Transverse colon (tissue), 4 donors: ENCODE data around the gene RNF17. TPM values are rescaled to one million over a fixed set of nuclear protein-coding genes. Genes with fewer than 3 reads are reported as not detected.

Experiments
- DNase-seq: peaks from one replicate; pipeline ENCODE4 v3.0.0-alpha.2; 2019
- H3K27ac ChIP-seq, 4 donors: fragments of 200-600 bp; sonication (generic); 2 replicates each; pipeline ENCODE4 v1.5.1; 2016 to 2018; ENCODE audit warnings: inconsistent platforms in 4 of 4
- H3K27me3 ChIP-seq: fragments of 200-600 bp; sonication (generic); 2 replicates; pipeline ENCODE4 v1.5.1; 2017; ENCODE audit warnings: inconsistent platforms
- H3K36me3 ChIP-seq, 4 donors: fragments of 200-600 bp; sonication (generic); 2 replicates each; pipeline ENCODE4 v1.5.1; 2017 to 2019; ENCODE audit warnings: inconsistent platforms in 4 of 4
- H3K4me1 ChIP-seq, 4 donors: fragments of 200-600 bp; sonication (generic); 2 replicates each; pipeline ENCODE4 v1.5.1; 2017 to 2020; ENCODE audit warnings: inconsistent platforms in 4 of 4
- H3K4me3 ChIP-seq, 4 donors: fragments of 200-600 bp; sonication (generic); 1 replicate in 1 of 4; 2 replicates in 3 of 4; pipeline versions ENCODE4 v1.5.1 to v1.6.1; 2017 to 2019; ENCODE audit warnings: inconsistent platforms in 4 of 4
- H3K9me3 ChIP-seq, 2 donors: fragments of 200-600 bp; sonication (generic); 2 replicates each; pipeline ENCODE4 v1.5.1; 2017 to 2019; ENCODE audit warnings: inconsistent platforms in 2 of 2
- CTCF ChIP-seq, 5 experiments: fragments of 200-600 bp in 3 of 5; fragments of 450-650 bp in 2 of 5; sonication (generic) in 3 of 5; IDR thresholded peaks; 1 replicate in 2 of 5; 2 replicates in 3 of 5; pipeline ENCODE4 v1.5.1; 2016 to 2017; ENCODE audit warnings: antibody characterized with exemption in 5 of 5, inconsistent platforms in 3 of 5, mild to moderate bottlenecking in 2 of 5, moderate library complexity in 1 of 5
- EP300 ChIP-seq: sonication (generic); formaldehyde crosslinking; IDR thresholded peaks from one replicate; pipeline ENCODE4 v1.6.1; 2017; ENCODE audit warnings: antibody characterized with exemption, low read depth
- POLR2A ChIP-seq: fragments of 450-650 bp; IDR thresholded peaks from one replicate; pipeline ENCODE4 v1.6.1; 2016; ENCODE audit warnings: antibody characterized with exemption, mild to moderate bottlenecking, moderate library complexity
- POLR2AphosphoS5 ChIP-seq, 3 donors: sonication (generic); formaldehyde crosslinking; IDR thresholded peaks; one replicate each; pipeline ENCODE4 v1.6.1; 2016; ENCODE audit warnings: antibody characterized with exemption in 3 of 3
- WGBS, 2 donors: methylation state at CpG; one replicate each; pipeline ENCODE4 v1.1.5; 2018; ENCODE audit warnings: low coverage in 1 of 2; 5-methylcytosine and 5-hydroxymethylcytosine counted together
- in situ Hi-C, 4 donors: fragments of 200-750 bp; cut with MboI; loops; one replicate each; pipeline versions ENCODE4 v1.15.0 to v1.15.1; 2017; ENCODE audit warnings: low sequenced_read_pairs in 3 of 4, low pct_ligation_motif_present in 1 of 4, low pct_unique_long_range_greater_than_20kb in 1 of 4
- intact Hi-C: fragments of 100-400 bp; cut with DNase I; formaldehyde crosslinking; loops from one replicate; pipeline ENCODE4 v1.15.1; 2023; ENCODE audit warnings: low total_unique reads
- total RNA-seq, 4 donors: library from RNA; depleted of rRNA; stranded (reverse); fragments of >200 nt; gene quantifications; one replicate each; pipeline ENCODE4 v1.1.0, GENCODE V29; 2016

Gene RNF17
- not detected for total RNA-seq

- Histone ChIP-seq H3K27me3 (no peaks in the 10 kb centered on the region), H3K36me3 (no peaks in the 10 kb centered on the region), H3K4me3 (no peak within 1 kb of the TSS), H3K9me3 (no peaks in the 10 kb centered on the region), H3K27ac (no peak within 1 kb of the TSS), H3K4me1 (no peaks in the 10 kb centered on the region)
- 80 to 91% methylated on average over 1 to 28 of the region's 28 CpGs for WGBS, 2 donors
- TF ChIP-seq CTCF (IDR thresholded peaks at IDR 0.05): no peak
- no peak for TF ChIP-seq POLR2AphosphoS5 (IDR thresholded peaks at IDR 0.05)
- no peak for TF ChIP-seq POLR2A
- TF ChIP-seq EP300: no peak
- DNase-seq: no peak
- in situ Hi-C loops: no loop called here
- intact Hi-C loops: no loop called here
Measured at GRCh38 chr13:24763596-24764275, at the start of gene RNF17. Gene RNF17, plus strand, starts transcription at chr13:24764169. Its CDS starts 35 bp downstream, at chr13:24764204.

GRCh38 chr13:24716011-24716410, 48.0 kb upstream of the RNF17 start:
- Histone ChIP-seq H3K4me1 (no peaks in the 10 kb centered on the region), H3K27ac (no peak overlapping the region), H3K36me3 (no peaks in the 10 kb centered on the region), H3K27me3 (peaks cover 9% of the 10 kb centered on the region), H3K4me3 (no peak overlapping the region), H3K9me3 (no peaks in the 10 kb centered on the region)
- intact Hi-C loops: no loop called here
- WGBS, 2 donors: 53 to 70% methylated on average over 4 to 5 of the region's 5 CpGs
- TF ChIP-seq POLR2A (no peak), POLR2AphosphoS5 (IDR thresholded peaks at IDR 0.05) (no peak), EP300 (no peak)
- DNase-seq: no peak
- in situ Hi-C loops: no loop called here

- WGBS, 2 donors: 40 to 67% methylated on average over 1 to 7 of the region's 7 CpGs
- Histone ChIP-seq H3K4me1 (no peaks in the 10 kb centered on the region), H3K27me3 (peaks cover 9% of the 10 kb centered on the region), H3K36me3 (no peaks in the 10 kb centered on the region), H3K4me3 (no peak overlapping the region), H3K27ac (no peak overlapping the region), H3K9me3 (no peaks in the 10 kb centered on the region)
- in situ Hi-C loops: no loop called here
- DNase-seq: no peak
- TF ChIP-seq POLR2AphosphoS5 (IDR thresholded peaks at IDR 0.05) (no peak), CTCF (IDR thresholded peaks at IDR 0.05) (no peak), POLR2A (no peak), EP300 (no peak)
- intact Hi-C loops: no loop called here
Measured at GRCh38 chr13:24716446-24716845, 47.5 kb upstream of the RNF17 start.

GRCh38 chr13:24717217-24717616, 46.8 kb upstream of the RNF17 start:
- DNase-seq: no peak
- Histone ChIP-seq H3K27ac (no peak overlapping the region), H3K27me3 (peaks cover 9% of the 10 kb centered on the region), H3K4me3 (no peak overlapping the region), H3K36me3 (no peaks in the 10 kb centered on the region), H3K9me3 (no peaks in the 10 kb centered on the region), H3K4me1 (no peaks in the 10 kb centered on the region)
- intact Hi-C loops: no loop called here
- in situ Hi-C loops: no loop called here
- 0 to 65% methylated on average over 1 to 4 of the region's 4 CpGs for WGBS, 2 donors
- TF ChIP-seq EP300 (no peak), POLR2AphosphoS5 (IDR thresholded peaks at IDR 0.05) (no peak), CTCF (IDR thresholded peaks at IDR 0.05) (no peak), POLR2A (no peak)
